Thyroid gland (tissue), 4 donors: ENCODE results near the gene DMRT1. TPM values are rescaled to one million over a fixed set of nuclear protein-coding genes. Genes with fewer than 3 reads are reported as not detected.

Experiments
- DNase-seq, 2 donors: peaks; one replicate each; pipeline ENCODE4 v3.0.0-alpha.2; 2019
- H3K27ac ChIP-seq, 3 donors: fragments of 200-600 bp; sonication (generic); 1 replicate in 2 of 3; 2 replicates in 1 of 3; pipeline ENCODE4 v1.5.1; 2016 to 2019; ENCODE audit warnings: mild to moderate bottlenecking in 1 of 3, moderate library complexity in 1 of 3
- H3K27me3 ChIP-seq: fragments of 200-600 bp; sonication (generic); one replicate; pipeline ENCODE4 v1.5.1; 2019
- H3K36me3 ChIP-seq, 2 donors: fragments of 200-600 bp; sonication (generic); one replicate each; pipeline ENCODE4 v1.5.1; 2016 to 2019
- H3K4me1 ChIP-seq, 2 donors: fragments of 200-600 bp; sonication (generic); one replicate each; pipeline ENCODE4 v1.5.1; 2017 to 2019
- H3K4me3 ChIP-seq, 3 donors: fragments of 200-600 bp; sonication (generic); replicated peaks in 1 of 3; 1 replicate in 2 of 3; 2 replicates in 1 of 3; pipeline ENCODE4 v1.5.1; 2016; ENCODE audit warnings: mild to moderate bottlenecking in 1 of 3
- H3K9me3 ChIP-seq: fragments of 200-600 bp; sonication (generic); one replicate; pipeline ENCODE4 v1.5.1; 2017
- POLR2A ChIP-seq, 2 donors: fragments of 450-650 bp; IDR thresholded peaks; one replicate each; pipeline ENCODE4 v1.6.1; 2017; ENCODE audit warnings: antibody characterized with exemption in 2 of 2, mild to moderate bottlenecking in 2 of 2, moderate library complexity in 1 of 2
- WGBS, 2 donors: methylation state at CpG; one replicate each; pipeline ENCODE4 v1.1.5; 2017; 5-methylcytosine and 5-hydroxymethylcytosine counted together
- intact Hi-C: fragments of 100-400 bp; cut with DNase I; formaldehyde crosslinking; loops from one replicate; pipeline ENCODE4 v1.15.1; 2023
- total RNA-seq, 4 donors: library from RNA; depleted of rRNA; stranded (reverse); fragments of >200 nt; gene quantifications; one replicate each; pipeline ENCODE4 v1.2.3, GENCODE V29; 2016
- TF ChIP-seq, protein P1 (sequence below), 6 experiments: fragments of 200-600 bp in 3 of 6; fragments of 450-650 bp in 3 of 6; sonication (generic) in 3 of 6; IDR thresholded peaks; one replicate each; pipeline ENCODE4 v1.5.1; 2016 to 2019; ENCODE audit warnings: antibody characterized with exemption in 6 of 6, mild to moderate bottlenecking in 2 of 6, inconsistent platforms in 1 of 6, moderate library complexity in 1 of 6

Gene DMRT1
- total RNA-seq, 4 donors from 2014 or later: 0.33 to 2.0 (median 0.94) TPM; not detected in 1

DNA sequence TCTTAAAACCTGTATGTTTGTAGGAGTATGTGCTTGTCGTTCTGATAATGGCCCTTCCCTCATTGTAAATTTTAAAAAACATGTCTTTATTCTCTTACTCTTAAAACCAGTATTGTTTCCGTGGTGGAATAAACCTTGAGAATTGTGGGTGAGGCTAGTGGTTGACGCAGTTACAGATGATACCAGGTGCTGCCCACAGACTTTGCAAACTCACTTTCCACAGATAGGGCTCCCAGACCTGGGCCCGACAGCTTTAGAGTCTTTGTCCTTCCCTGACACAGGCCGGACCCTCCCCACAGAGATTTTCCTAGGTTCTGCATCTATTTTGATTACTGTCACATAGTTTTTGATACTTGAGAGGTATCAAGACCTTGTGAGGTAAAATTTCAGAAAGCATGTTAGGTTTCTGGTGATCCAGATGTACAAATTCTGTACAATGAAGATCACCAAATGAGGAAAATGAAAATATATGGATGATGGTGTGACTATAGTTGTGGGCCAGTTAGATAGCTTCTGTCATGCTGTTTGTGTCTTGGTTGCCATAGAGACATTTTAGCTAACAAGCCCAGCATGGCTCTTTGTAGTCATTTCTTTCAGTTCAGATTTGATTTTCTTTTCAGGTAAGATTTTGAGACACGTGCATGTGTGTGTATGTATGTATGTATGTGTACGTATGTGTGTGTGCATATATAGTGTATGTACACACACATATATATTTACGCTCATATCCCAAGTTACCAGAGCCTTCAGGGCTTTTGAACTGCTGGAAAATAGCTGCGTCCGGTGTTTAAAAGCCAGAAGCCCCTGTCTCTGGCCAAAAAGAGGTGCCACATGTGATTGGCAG is 33.8 kb downstream of the DMRT1 start:
- intact Hi-C loops: no loop called here

GRCh38 chr9:876425-876824 is 34.9 kb downstream of the DMRT1 start:
- no peaks in the 10 kb centered on the region for H3K27me3 ChIP-seq
- 85 to 90% methylated on average over 4 of the region's 4 CpGs for WGBS, 2 donors
- no peak overlapping the region for H3K4me3 ChIP-seq
- H3K4me1 ChIP-seq: no peaks in the 10 kb centered on the region
- no peak for TF ChIP-seq POLR2A (IDR thresholded peaks at IDR 0.05)
- TF ChIP-seq, protein P1, sequence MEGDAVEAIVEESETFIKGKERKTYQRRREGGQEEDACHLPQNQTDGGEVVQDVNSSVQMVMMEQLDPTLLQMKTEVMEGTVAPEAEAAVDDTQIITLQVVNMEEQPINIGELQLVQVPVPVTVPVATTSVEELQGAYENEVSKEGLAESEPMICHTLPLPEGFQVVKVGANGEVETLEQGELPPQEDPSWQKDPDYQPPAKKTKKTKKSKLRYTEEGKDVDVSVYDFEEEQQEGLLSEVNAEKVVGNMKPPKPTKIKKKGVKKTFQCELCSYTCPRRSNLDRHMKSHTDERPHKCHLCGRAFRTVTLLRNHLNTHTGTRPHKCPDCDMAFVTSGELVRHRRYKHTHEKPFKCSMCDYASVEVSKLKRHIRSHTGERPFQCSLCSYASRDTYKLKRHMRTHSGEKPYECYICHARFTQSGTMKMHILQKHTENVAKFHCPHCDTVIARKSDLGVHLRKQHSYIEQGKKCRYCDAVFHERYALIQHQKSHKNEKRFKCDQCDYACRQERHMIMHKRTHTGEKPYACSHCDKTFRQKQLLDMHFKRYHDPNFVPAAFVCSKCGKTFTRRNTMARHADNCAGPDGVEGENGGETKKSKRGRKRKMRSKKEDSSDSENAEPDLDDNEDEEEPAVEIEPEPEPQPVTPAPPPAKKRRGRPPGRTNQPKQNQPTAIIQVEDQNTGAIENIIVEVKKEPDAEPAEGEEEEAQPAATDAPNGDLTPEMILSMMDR (IDR thresholded peaks at IDR 0.05): no peak
- no peak overlapping the region for H3K27ac ChIP-seq
- H3K9me3 ChIP-seq: no peaks in the 10 kb centered on the region
- H3K36me3 ChIP-seq: no peaks in the 10 kb centered on the region
- DNase-seq: no peak
- intact Hi-C loops: no loop called here

More for the DNA sequence above, 33.8 kb downstream of the DMRT1 start:
- no peak for TF ChIP-seq POLR2A (IDR thresholded peaks at IDR 0.05)
- TF ChIP-seq, protein P1 (IDR thresholded peaks at IDR 0.05): no peak
- Histone ChIP-seq H3K4me3 (no peak overlapping the region), H3K36me3 (no peaks in the 10 kb centered on the region), H3K4me1 (no peaks in the 10 kb centered on the region), H3K27ac (no peak overlapping the region), H3K27me3 (no peaks in the 10 kb centered on the region), H3K9me3 (no peaks in the 10 kb centered on the region)
- WGBS, 2 donors: 78 to 80% methylated on average over 10 of the region's 10 CpGs
- no peak for DNase-seq

DNA sequence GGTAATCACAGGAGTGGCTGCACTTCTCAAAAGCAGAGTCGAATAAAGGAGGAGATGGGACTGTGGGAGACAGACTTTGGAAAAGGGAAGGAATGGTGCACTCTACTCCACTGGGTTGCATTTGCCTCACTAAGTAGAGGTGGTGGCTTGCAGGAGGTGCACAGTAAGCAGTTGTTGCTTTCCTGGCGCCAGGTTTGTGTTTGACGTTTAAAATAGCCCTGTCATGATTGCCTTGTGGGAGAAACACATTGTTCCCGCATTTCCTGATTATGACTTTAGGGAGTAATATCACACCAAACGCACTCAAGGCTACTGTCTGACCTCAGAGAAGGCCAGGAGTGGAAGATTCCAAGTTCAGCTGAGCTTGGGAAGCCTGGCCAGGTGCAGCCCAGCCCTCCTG is 36.7 kb downstream of the DMRT1 start:
- H3K27ac ChIP-seq: no peak overlapping the region
- no peak for DNase-seq
- H3K4me1 ChIP-seq: no peaks in the 10 kb centered on the region
- H3K4me3 ChIP-seq: no peak overlapping the region
- intact Hi-C loops: no loop called here
- H3K9me3 ChIP-seq: no peaks in the 10 kb centered on the region
- H3K36me3 ChIP-seq: no peaks in the 10 kb centered on the region
- H3K27me3 ChIP-seq: no peaks in the 10 kb centered on the region
- WGBS, 2 donors: 66 to 71% methylated on average over 5 of the region's 5 CpGs
- TF ChIP-seq, protein P1 (IDR thresholded peaks at IDR 0.05): no peak

DNA sequence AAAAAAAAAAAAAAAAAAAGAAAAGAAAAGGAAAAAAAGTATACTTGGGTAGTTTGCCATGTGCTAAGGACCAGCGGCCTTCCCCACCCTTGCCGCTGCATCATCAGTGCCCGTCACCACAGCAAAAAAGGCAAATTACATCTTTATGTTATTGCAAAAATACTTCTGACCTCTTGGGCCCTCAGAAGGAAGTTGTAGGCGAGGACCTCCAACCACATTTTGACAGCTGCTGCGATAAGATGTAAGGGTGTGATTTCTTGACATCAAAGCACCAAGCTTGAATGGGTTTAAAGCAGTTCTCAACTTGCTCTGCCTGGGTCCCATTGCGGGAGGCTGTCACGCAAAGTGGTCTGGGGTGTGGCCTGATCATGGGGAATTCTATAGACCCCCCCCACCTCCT is 39.2 kb downstream of the DMRT1 start:
- no peaks in the 10 kb centered on the region for H3K36me3 ChIP-seq
- H3K27ac ChIP-seq: no peak overlapping the region
- no peaks in the 10 kb centered on the region for H3K27me3 ChIP-seq
- H3K4me3 ChIP-seq: no peak overlapping the region
- intact Hi-C loops: no loop called here
- peaks cover 0 to under 1% of the 10 kb centered on the region in 2 donors for H3K4me1 ChIP-seq
- no peaks in the 10 kb centered on the region for H3K9me3 ChIP-seq
- WGBS, 2 donors: 71 to 73% methylated on average over 7 of the region's 7 CpGs
- TF ChIP-seq POLR2A (IDR thresholded peaks at IDR 0.05): no peak
- TF ChIP-seq, protein P1 (IDR thresholded peaks at IDR 0.05): no peak
- DNase-seq: no peak

DNA sequence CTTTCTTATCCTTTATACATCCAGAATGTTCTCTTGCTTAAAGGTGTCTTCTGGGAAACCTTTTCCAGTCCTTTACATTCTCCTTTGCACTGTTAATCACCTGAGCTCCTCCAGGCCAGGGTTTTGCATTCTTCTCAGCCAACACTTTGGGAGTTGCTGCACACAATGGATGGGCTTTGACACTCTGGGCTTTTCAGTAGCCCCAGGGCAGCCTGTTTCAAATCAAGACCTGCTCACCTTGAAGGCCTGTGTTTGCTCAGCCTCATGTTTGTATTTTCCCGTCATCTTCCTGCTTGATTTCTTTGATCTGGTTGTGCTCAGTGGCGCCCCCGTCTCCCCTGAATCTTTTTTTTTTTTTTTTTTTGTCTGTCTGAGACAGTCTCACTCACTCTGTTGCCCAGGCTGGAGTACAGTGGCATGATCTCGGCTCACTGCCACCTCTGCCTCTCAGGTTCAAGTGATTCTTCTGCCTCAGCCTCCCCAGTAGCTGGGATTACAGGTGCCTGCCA is 41.0 kb downstream of the DMRT1 start:
- H3K4me3 ChIP-seq: no peak overlapping the region
- no peak for DNase-seq
- H3K27me3 ChIP-seq: no peaks in the 10 kb centered on the region
- H3K9me3 ChIP-seq: no peaks in the 10 kb centered on the region
- WGBS, 2 donors: 61 to 75% methylated on average over 4 of the region's 4 CpGs
- TF ChIP-seq POLR2A (IDR thresholded peaks at IDR 0.05): no peak
- TF ChIP-seq, protein P1 (IDR thresholded peaks at IDR 0.05): no peak
- no peaks in the 10 kb centered on the region for H3K36me3 ChIP-seq
- H3K4me1 ChIP-seq: peaks cover 0 to 4% of the 10 kb centered on the region in 2 donors
- no peak overlapping the region for H3K27ac ChIP-seq
- intact Hi-C loops: no loop called here
